Measurements from ENCODE around the gene MLEC.
A peak's percentile ranks its signal among the peaks of the same experiment; 100 is the strongest.

MLEC gene

GRCh38 chr12:120692524-120693033 is 5.6 kb downstream of the MLEC start:
- DNase-seq (ENCODE audit: low read depth in 2 of 2, low spot score in 1 of 2), result no peak

- no peak for DNase-seq (ENCODE audit: low read depth in 2 of 2, low spot score in 1 of 2)
Measured at GRCh38 chr12:120693848-120694247, 6.9 kb downstream of the MLEC start.

DNA sequence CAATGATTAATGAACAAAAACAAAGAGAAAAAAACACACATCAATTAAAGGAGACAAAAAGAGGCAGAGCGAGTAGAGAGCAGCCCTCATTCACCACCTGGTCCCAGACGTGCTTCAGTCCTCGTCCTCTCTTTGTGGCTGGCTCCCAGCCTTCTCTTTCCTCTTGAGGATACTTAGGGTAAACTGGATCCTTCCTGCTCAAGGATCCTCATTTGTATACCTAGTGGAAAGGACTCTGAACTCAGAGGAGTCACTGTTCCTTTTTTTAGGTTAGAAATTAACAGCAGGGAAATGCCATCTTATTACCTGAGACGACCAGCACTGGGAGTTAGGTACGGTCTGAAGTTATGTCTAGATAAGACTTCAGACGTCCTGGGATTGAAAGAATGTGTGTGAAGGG is 9.7 kb downstream of the MLEC start:
- no peak for DNase-seq (ENCODE audit: low read depth in 2 of 2, low spot score in 1 of 2)

GRCh38 chr12:120697344-120697743 is 10.4 kb downstream of the MLEC start:
- DNase-seq (ENCODE audit: low read depth in 2 of 2, low spot score in 1 of 2), result no peak

- no peak for DNase-seq (ENCODE audit: low read depth in 2 of 2, low spot score in 1 of 2)
Measured at GRCh38 chr12:120698665-120699064, 11.7 kb downstream of the MLEC start.

DNA sequence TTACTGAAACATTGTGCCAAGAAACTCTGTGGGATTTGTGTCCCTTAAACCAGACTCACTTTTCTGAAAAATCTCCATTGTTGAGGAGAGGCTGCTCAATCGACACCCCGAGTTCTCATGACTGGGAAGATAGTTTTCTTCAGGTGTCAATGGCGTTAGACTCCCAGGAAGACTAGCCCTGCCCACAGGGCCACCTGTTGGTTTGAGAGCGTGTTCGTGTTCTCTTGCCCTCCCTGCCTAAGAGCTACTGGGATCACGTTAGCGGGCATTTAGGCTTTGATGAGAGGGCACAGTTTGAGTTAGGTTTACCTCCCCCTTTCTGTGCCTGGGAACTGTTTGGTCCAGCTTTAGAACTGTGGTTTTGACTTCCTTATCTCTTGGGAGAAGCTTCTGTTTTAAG is 12.6 kb downstream of the MLEC start:
- DNase-seq (ENCODE audit: low read depth in 2 of 2, low spot score in 1 of 2), result no peak

- no peak for DNase-seq (ENCODE audit: low read depth in 2 of 2, low spot score in 1 of 2)
Measured at GRCh38 chr12:120700886-120701285, 13.9 kb downstream of the MLEC start.

DNA sequence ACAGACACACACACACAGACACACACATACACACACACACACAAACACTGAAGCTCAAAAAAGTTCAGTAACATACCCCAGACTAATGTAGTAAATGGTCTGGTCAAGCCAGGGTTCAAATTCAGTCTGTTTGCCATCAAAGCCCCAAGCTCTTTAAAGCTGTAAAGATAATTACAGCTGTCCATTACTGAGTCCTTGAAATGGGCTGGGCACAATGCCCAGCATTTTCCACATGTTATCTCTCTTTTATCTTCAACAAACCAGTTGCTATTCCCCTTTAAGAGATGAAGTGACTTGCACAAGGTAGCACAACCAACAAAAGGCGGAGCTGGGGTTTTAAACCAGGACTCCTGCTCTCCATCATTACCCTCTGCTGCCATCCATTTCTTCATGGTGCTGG is 15.7 kb downstream of the MLEC start:
- DNase-seq (ENCODE audit: low read depth in 2 of 2, low spot score in 1 of 2), result no peak

DNA sequence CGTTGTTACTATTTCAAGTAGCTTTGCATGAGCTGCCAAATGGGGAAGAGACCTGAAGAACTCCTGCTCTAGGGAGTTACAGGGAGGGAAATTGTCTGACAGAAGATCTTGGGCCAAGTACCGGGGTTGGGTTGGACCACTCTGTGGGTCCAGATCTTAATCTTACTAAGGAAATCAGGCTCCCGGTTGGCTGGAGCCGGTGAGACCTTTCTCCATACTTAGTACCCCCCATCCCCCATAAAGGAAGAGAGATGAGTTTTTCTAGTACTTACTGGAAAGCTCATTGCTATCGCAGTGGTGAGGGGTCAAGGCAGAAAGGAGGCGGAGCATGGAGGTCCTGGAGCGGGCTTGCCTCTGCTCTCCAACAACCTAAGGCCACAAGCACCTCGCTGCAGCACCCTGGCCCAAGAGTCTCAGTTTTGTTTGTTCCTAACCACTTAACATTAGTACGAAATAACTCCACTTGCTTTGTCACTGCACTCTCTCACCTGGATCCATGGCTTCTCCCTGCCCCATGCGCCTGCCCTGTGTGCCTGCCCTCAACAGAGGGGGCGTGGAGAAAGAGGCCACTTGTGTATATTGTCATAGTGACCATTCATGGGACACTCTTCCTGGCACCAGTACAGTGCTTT is 16.5 kb downstream of the MLEC start:
- DNase-seq (ENCODE audit: low read depth in 2 of 2, low spot score in 1 of 2), result no peak

- DNase-seq (ENCODE audit: low read depth in 2 of 2, low spot score in 1 of 2), result no peak
Measured at GRCh38 chr12:120705618-120706017, 18.7 kb downstream of the MLEC start.

- DNase-seq (ENCODE audit: low read depth in 2 of 2, low spot score in 1 of 2), result no peak
Measured at GRCh38 chr12:120706029-120706428, 19.1 kb downstream of the MLEC start.

- no peak for DNase-seq (ENCODE audit: low read depth in 2 of 2, low spot score in 1 of 2)
Measured at GRCh38 chr12:120708651-120709050, 21.7 kb downstream of the MLEC start.

- DNase-seq (ENCODE audit: low read depth in 2 of 2, low spot score in 1 of 2), result peak; percentile 46 to 57
Measured at GRCh38 chr12:120710031-120710804, 23.3 kb downstream of the MLEC start, which contains the start of gene UNC119B. TSS of gene UNC119B (plus strand) at chr12:120710458. CDS start at chr12:120710475, 17 bp downstream.

GRCh38 chr12:120710805-120711296 is 23.9 kb downstream of the MLEC start:
- no peak for DNase-seq (ENCODE audit: low read depth in 2 of 2, low spot score in 1 of 2)

DNA sequence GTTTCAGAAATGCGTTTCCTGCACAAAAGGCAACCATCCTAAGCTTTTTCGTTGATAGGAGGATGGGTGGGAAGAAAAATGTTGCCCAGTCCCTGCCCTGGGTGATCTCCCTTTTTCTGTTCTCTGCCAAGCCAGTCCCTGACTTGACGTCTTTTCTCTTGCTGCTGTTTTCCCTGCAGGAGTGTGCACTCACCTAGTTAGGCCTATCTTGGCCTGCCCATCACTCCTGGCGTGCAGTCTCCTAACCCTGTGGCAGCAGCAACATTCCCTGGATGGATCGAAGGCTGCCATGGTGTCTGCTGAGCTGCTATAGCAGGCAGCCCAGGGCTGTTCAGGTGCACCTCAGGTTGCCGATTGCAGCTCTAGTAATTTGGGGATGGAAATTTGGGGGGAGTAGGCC is 24.5 kb downstream of the MLEC start:
- DNase-seq (ENCODE audit: low read depth in 2 of 2, low spot score in 1 of 2), result no peak

DNA sequence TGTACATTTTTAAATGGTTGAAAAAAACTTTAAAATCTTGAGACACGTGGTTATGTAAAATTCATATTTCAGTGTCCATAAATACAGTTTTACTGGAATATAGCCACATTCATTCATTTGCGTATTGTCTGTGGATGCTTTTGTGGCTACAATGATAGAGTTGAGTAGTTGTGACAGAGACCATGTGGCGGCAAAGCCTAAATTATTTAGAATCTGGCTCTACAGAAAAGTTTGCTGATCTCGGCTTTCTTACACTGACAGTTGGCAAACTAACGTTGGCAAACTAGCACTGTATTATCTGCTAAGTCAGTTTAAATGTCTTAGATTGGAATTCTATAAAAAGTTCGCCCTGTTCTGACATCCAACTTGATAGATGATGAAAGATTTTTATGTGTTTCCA is 25.7 kb downstream of the MLEC start:
- DNase-seq (ENCODE audit: low read depth in 2 of 2, low spot score in 1 of 2), result no peak

GRCh38 chr12:120713861-120714482 is 27.0 kb downstream of the MLEC start:
- peak; percentile 48 to 56 for DNase-seq (ENCODE audit: low read depth in 2 of 2, low spot score in 1 of 2)

- no peak for DNase-seq (ENCODE audit: low read depth in 2 of 2, low spot score in 1 of 2)
Measured at GRCh38 chr12:120718055-120718454, 31.1 kb downstream of the MLEC start.

- no peak for DNase-seq (ENCODE audit: low read depth in 2 of 2, low spot score in 1 of 2)
Measured at GRCh38 chr12:120719072-120719471, 32.1 kb downstream of the MLEC start.

DNA sequence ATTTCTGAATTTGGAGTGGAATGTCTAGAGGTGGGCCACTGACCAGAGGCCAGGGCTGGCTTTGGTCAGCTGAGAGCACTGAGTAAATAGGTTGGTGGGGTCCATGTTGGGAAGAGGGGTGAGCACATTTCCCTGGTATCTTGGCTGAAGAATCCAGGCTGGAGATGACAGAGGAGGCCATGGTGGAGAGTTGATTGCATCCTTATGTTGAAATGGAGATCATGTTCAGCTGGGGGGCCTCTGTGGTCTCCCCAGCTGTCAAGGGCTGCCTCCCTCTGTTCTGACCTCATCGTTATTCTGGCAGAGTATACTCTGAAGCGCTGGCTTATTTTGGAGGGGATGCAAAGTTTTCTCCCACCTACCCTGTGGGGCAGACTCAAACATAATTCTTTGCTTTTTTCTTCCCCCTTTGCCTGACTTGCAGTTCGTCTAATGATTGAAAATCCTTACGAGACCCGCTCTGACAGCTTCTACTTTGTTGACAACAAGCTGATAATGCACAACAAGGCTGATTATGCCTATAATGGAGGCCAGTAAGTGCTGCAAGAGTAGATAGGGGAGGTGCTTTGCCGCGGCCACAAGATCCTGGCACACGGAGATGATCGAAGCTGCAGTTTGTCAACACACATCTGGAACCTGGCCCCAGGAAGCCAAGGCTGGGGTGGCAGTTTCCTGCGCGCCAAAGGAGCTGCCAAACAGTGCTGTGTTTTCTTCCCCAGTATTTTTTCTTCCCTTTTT is 32.7 kb downstream of the MLEC start:
- DNase-seq (ENCODE audit: low read depth in 2 of 2, low spot score in 1 of 2), result no peak

All from stimulated activated CD8-positive, alpha-beta memory T cell treated with anti-CD3 and anti-CD28 coated beads, Interleukin-4, amount 100 ng/mL, for 1 hour (primary cell).